Spleen (tissue), 11 donors: Measurements from ENCODE around the gene ZNF594. TPM values are rescaled to one million over a fixed set of nuclear protein-coding genes. Genes with fewer than 3 reads are reported as not detected.
"Not testable (repeated sequence)": the region's sequence is repeated elsewhere in the genome, so short reads cannot be mapped to it uniquely, and the experiment has no call there.

Experiments used
- DNase-seq: peaks from one replicate; pipeline ENCODE4 v3.0.0-alpha.2; 2020
- H3K27ac ChIP-seq, 8 donors: fragments of 200-600 bp; sonication (generic) in 7 of 8; 1 replicate in 4 of 8; 2 replicates in 4 of 8; pipeline versions ENCODE4 v1.5.0 to v1.8.0; 2016 to 2021; ENCODE audit warnings: inconsistent platforms in 4 of 8, mild to moderate bottlenecking in 4 of 8, moderate library complexity in 1 of 8
- H3K27me3 ChIP-seq, 7 donors: fragments of 200-600 bp; sonication (generic) in 6 of 7; replicated peaks in 1 of 7; 1 replicate in 4 of 7; 2 replicates in 3 of 7; pipeline versions ENCODE4 v1.5.0 to v1.8.0; 2016 to 2021; ENCODE audit warnings: inconsistent platforms in 3 of 7, mild to moderate bottlenecking in 1 of 7
- H3K36me3 ChIP-seq, 6 donors: fragments of 200-600 bp; sonication (generic) in 5 of 6; 1 replicate in 4 of 6; 2 replicates in 2 of 6; pipeline versions ENCODE4 v1.5.0 to v1.8.0; 2016 to 2021; ENCODE audit warnings: inconsistent platforms in 2 of 6
- H3K4me1 ChIP-seq, 6 donors: fragments of 200-600 bp; sonication (generic) in 5 of 6; 1 replicate in 3 of 6; 2 replicates in 3 of 6; pipeline versions ENCODE4 v1.5.0 to v1.8.0; 2016 to 2021; ENCODE audit warnings: inconsistent platforms in 3 of 6
- H3K4me3 ChIP-seq, 8 donors: fragments of 200-600 bp; sonication (generic) in 7 of 8; 1 replicate in 4 of 8; 2 replicates in 4 of 8; pipeline versions ENCODE4 v1.5.0 to v1.8.0; 2016 to 2021; ENCODE audit warnings: inconsistent platforms in 4 of 8, mild to moderate bottlenecking in 4 of 8, moderate library complexity in 2 of 8
- H3K9me3 ChIP-seq, 8 donors: fragments of 200-600 bp; sonication (generic) in 7 of 8; 1 replicate in 4 of 8; 2 replicates in 4 of 8; pipeline versions ENCODE4 v1.5.0 to v1.8.0; 2016 to 2021; ENCODE audit warnings: inconsistent platforms in 4 of 8
- CTCF ChIP-seq, 11 experiments: fragments of 200-600 bp in 7 of 11; fragments of 450-650 bp in 4 of 11; sonication (generic) in 4 of 11; IDR thresholded peaks in 8 of 11; conservative IDR thresholded peaks in 3 of 11; 1 replicate in 7 of 11; 2 replicates in 4 of 11; pipeline versions ENCODE4 v1.4.0 to v1.8.0; 2016 to 2021; ENCODE audit warnings: antibody characterized with exemption in 11 of 11, inconsistent platforms in 4 of 11, mild to moderate bottlenecking in 1 of 11
- POLR2A ChIP-seq, 3 donors: fragments of 450-650 bp; IDR thresholded peaks; one replicate each; pipeline ENCODE4 v1.5.1; 2017; ENCODE audit warnings: antibody characterized with exemption in 3 of 3, mild to moderate bottlenecking in 1 of 3
- POLR2AphosphoS5 ChIP-seq, 3 donors: sonication (generic); formaldehyde crosslinking; IDR thresholded peaks; one replicate each; pipeline ENCODE4 v1.5.1; 2017; ENCODE audit warnings: antibody characterized with exemption in 3 of 3
- WGBS, 5 donors: extraction: QIAGEN DNeasy Blood & Tissue Kit in 3 of 5; methylation state at CpG; one replicate each; pipeline versions ENCODE4 v1.1.5 to v1.1.7; 2013 to 2018; 5-methylcytosine and 5-hydroxymethylcytosine counted together
- intact Hi-C: fragments of 100-400 bp; cut with DNase I; formaldehyde crosslinking; loops from one replicate; pipeline ENCODE4 v1.15.0; 2023; ENCODE audit warnings: low total_unique reads
- polyA plus RNA-seq, 3 donors: library from polyadenylated mRNA; stranded (reverse); fragments of 200-250 nt; gene quantifications; one replicate each; pipeline ENCODE4 v1.2.1, GENCODE V29; 2013
- total RNA-seq, 7 donors: library from RNA; depleted of rRNA in 3 of 7; stranded (reverse); fragments of >200 nt in 3 of 7; fragmentation: NEBNext Ultra II Directional in 4 of 7; extraction: Animal tissue kit (Norgen Biotek cat#: 25700) in 4 of 7; gene quantifications; one replicate each; pipeline versions ENCODE4 v1.1.0 to v1.2.1, GENCODE V29; 2016 to 2021
- donor health status: healthy with polysubstance abuse.
- donor health status: DM: no; HTN: no; CAD: no; lungs with moderate emphysema.
- donor health status: DM: no; HTN: no; CAD: no.
- donor health status: Bipolar disorder and iron deficiency.
- donor health status: healthy.
- donor health status: DM: no; HTN: no; CAD: no.
- donor health status: DM: yes; HTN: yes; CAD: no.

The ZNF594 gene
- total and polyA plus RNA-seq, 10 donors: 2.4 to 28.4 (median 13.8) TPM

- TF ChIP-seq POLR2A (IDR thresholded peaks at IDR 0.05) (no peak), POLR2AphosphoS5 (IDR thresholded peaks at IDR 0.05) (no peak), CTCF (IDR thresholded peaks at IDR 0.05 in 8 of 11, conservative IDR thresholded peaks at IDR 0.05 in 3 of 11) (no peak)
- peak overlapping the region; percentile 37 to 93 (median 74) for H3K27ac ChIP-seq
- peak overlapping the region in 1 of 8 donors; percentile 1 for H3K4me3 ChIP-seq
- peaks cover 0 to 9% (median 0%) of the 10 kb centered on the region in 6 donors for H3K36me3 ChIP-seq
- no peaks in the 10 kb centered on the region for H3K9me3 ChIP-seq
- H3K27me3 ChIP-seq: no peaks in the 10 kb centered on the region
- 51 to 63% (median 60%) methylated on average over 3 of the region's 3 CpGs for WGBS, 5 donors
- no peak for DNase-seq
- intact Hi-C loops: loop anchor here (5.0 kb wide), 1 partner anchor 35 kb away; no protein-coding TSS in a partner anchor
- peaks cover 0 to 77% (median 40%) of the 10 kb centered on the region in 6 donors for H3K4me1 ChIP-seq
Measured at GRCh38 chr17:5236938-5237540, 45.4 kb upstream of the ZNF594 start.

- intact Hi-C loops: loop anchor here (5.0 kb wide), 1 partner anchor 33 kb away; no protein-coding TSS in a partner anchor
Measured at GRCh38 chr17:5234645-5235576, 43.2 kb upstream of the ZNF594 start, which contains the start of gene SCIMP. Gene SCIMP (minus strand): TSS chr17:5234860. CDS start chr17:5234755, 105 bp downstream.

GRCh38 chr17:5233492-5233891, 41.8 kb upstream of the ZNF594 start:
- H3K9me3 ChIP-seq, intact Hi-C loops, H3K27me3 ChIP-seq: not testable (repeated sequence)
- Histone ChIP-seq H3K27ac (peak overlapping the region in 7 of 8 donors; percentile 75 to 93 (median 83)), H3K36me3 (peaks cover 0 to 43% (median 0%) of the 10 kb centered on the region in 6 donors), H3K4me1 (peaks cover 0 to 99% (median 59%) of the 10 kb centered on the region in 6 donors), H3K4me3 (peak overlapping the region in 7 of 8 donors; percentile 17 to 70 (median 40))
- WGBS, 5 donors: 80 to 93% (median 86%) methylated on average over 7 of the region's 7 CpGs
- peak; percentile 54 for DNase-seq

More at GRCh38 chr17:5234645-5235576, 43.2 kb upstream of the ZNF594 start, which contains the start of gene SCIMP:
- Histone ChIP-seq H3K27me3 (no peaks in the 10 kb centered on the region), H3K36me3 (peaks cover 0 to 29% (median 0%) of the 10 kb centered on the region in 6 donors), H3K4me3 (peak within 1 kb of the TSS in 7 of 8 donors; percentile 17 to 70 (median 40)), H3K27ac (peak within 1 kb of the TSS; percentile 58 to 93 (median 82)), H3K4me1 (peaks cover 0 to 89% (median 48%) of the 10 kb centered on the region in 6 donors), H3K9me3 (no peaks in the 10 kb centered on the region)
- peak; percentile 85 for DNase-seq
- no peak for TF ChIP-seq CTCF (IDR thresholded peaks at IDR 0.05 in 8 of 11, conservative IDR thresholded peaks at IDR 0.05 in 3 of 11)
- TF ChIP-seq POLR2AphosphoS5 (IDR thresholded peaks at IDR 0.05): peak; percentile 64 to 93 (median 87)
- peak in 1 of 3 donors; percentile 76 for TF ChIP-seq POLR2A (IDR thresholded peaks at IDR 0.05)
- 56 to 64% (median 61%) methylated on average over 12 to 19 of the region's 19 CpGs for WGBS, 5 donors

GRCh38 chr17:5226940-5227878, 35.5 kb upstream of the ZNF594 start:
- Histone ChIP-seq H3K9me3 (no peaks in the 10 kb centered on the region), H3K36me3 (peaks cover 0 to 74% (median 0%) of the 10 kb centered on the region in 6 donors), H3K4me1 (peaks cover 16 to 100% (median 82%) of the 10 kb centered on the region in 6 donors), H3K27ac (peak overlapping the region; percentile 74 to 93 (median 81)), H3K4me3 (peak overlapping the region in 2 of 8 donors; percentile 3 to 45), H3K27me3 (no peaks in the 10 kb centered on the region)
- 69 to 79% (median 73%) methylated on average over 15 of the region's 15 CpGs for WGBS, 5 donors
- intact Hi-C loops: no loop called here
- TF ChIP-seq POLR2A (IDR thresholded peaks at IDR 0.05) (no peak), POLR2AphosphoS5 (IDR thresholded peaks at IDR 0.05) (peak in 2 of 3 donors; percentile 43 to 74), CTCF (IDR thresholded peaks at IDR 0.05 in 8 of 11, conservative IDR thresholded peaks at IDR 0.05 in 3 of 11) (peak in 1 of 11 experiments; percentile 7)
- peak; percentile 87 for DNase-seq
